ENCODE measurements around the gene GFRA4. TPM values are rescaled to one million over a fixed set of nuclear protein-coding genes. Genes with fewer than 3 reads are reported as not detected.

GFRA4 gene
- total RNA-seq, 1 experiment from 2014 or later = not detected

GRCh38 chr20:3672547-3673171, 9.5 kb upstream of the GFRA4 start:
- ChIA-PET POLR2A (no interaction called here), CTCF (no interaction called here), RAD21 (ENCODE audit: low non-redundant PET in 1 of 2, low total read pairs in 2 of 2, uncharacterized antibody in 2 of 2, unreplicated experiment in 2 of 2) (no interaction called here)
- Histone ChIP-seq H3K9ac (ENCODE audit: low read length) (no peak overlapping the region), H3K4me3 (replicated peaks in 1 of 2; ENCODE audit: low read depth in 1 of 2, low read length in 2 of 2) (no peak overlapping the region), H3K79me2 (ENCODE audit: insufficient read depth, low read length) (no peaks in the 10 kb centered on the region), H3K36me3 (ENCODE audit: control insufficient read depth in 1 of 2, insufficient read depth in 2 of 2, low read length in 2 of 2) (no peaks in the 10 kb centered on the region), H3K9me3 (ENCODE audit: control insufficient read depth in 1 of 2, insufficient read depth in 1 of 2, low read depth in 1 of 2, low read length in 2 of 2) (no peaks in the 10 kb centered on the region), H2AFZ (ENCODE audit: low read depth, low read length, poor library complexity, severe bottlenecking) (no peak overlapping the region), H3K27me3 (ENCODE audit: insufficient read depth, low read length) (peaks cover 5% of the 10 kb centered on the region; the same call in 1 of the 2 replicates), H3K4me1 (ENCODE audit: control insufficient read depth in 1 of 2, insufficient read depth in 2 of 2, low read length in 2 of 2) (peaks cover 2 to 9% of the 10 kb centered on the region in 2 experiments; a peak in 2 of 4 replicates), H4K20me1 (ENCODE audit: insufficient read depth) (no peaks in the 10 kb centered on the region), H3K27ac (ENCODE audit: low read depth, low read length) (no peak overlapping the region), H3K9me2 (ENCODE audit: insufficient read depth) (no peaks in the 10 kb centered on the region), H3K4me2 (ENCODE audit: low read length) (no peak overlapping the region)
- DNase-seq (ENCODE audit: low read depth, low spot score) (no peak), ATAC-seq (no peak)
- no TSS peak for BruUV-seq (replicated peaks)
- TF ChIP-seq YY1 (IDR thresholded peaks at IDR 0.05; ENCODE audit: extremely low read depth, insufficient replicate concordance, low read depth, low read length) = no peak
- no peak for TF ChIP-seq ZBTB33 (IDR thresholded peaks at IDR 0.05; ENCODE audit: extremely low read depth, insufficient replicate concordance, low read length)
- no peak for TF ChIP-seq CTCF (IDR thresholded peaks at IDR 0.05 in 2 of 3, conservative IDR thresholded peaks at IDR 0.05 in 1 of 3; ENCODE audit: borderline replicate concordance in 1 of 3, insufficient read depth in 1 of 3, low read depth in 2 of 3, low read length in 2 of 3)
- no peak for TF ChIP-seq POLR2AphosphoS5 (IDR thresholded peaks at IDR 0.05; ENCODE audit: low read depth, low read length)
- TF ChIP-seq RAD21 (IDR thresholded peaks at IDR 0.05; ENCODE audit: low read depth) = no peak
- intact Hi-C loops (cut with micrococcal nuclease) = no loop called here
